ENCODE results near the gene ARHGAP45.

Gene ARHGAP45

GRCh38 chr19:1073063-1073955 lies 6.3 kb downstream of the ARHGAP45 start:
- no peak for DNase-seq

DNA sequence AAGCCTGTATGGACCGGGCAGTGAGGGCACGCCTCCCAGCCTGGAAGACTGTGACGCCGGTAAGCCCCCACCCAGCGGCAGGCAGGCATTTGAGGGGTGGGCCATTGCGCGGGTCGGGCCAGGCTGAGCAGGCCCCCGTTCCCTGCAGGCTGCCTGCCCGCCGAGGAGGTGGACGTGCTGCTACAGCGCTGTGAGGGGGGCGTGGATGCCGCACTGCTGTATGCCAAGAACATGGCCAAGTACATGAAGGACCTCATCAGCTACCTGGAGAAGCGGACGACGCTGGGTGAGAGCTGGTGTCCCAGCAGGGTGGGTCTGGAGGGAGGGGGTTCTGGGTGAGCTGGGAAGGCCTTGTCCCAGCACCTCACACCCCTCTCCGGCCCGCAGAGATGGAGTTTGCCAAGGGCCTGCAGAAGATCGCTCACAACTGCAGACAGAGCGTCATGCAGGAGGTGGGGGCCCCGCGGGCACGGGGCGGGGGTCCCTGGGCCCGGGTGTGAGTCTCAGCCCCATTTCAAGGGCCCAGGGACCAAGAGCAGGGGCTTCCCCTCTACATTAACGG lies 7.1 kb downstream of the ARHGAP45 start:
- no peak for DNase-seq

- DNase-seq: peak; percentile 91 to 92
Measured at GRCh38 chr19:1074544-1075283, 7.7 kb downstream of the ARHGAP45 start.

- no peak for DNase-seq
Measured at GRCh38 chr19:1076046-1076386, 9.0 kb downstream of the ARHGAP45 start.

- peak; percentile 89 to 93 for DNase-seq
Measured at GRCh38 chr19:1076951-1077350, 10.0 kb downstream of the ARHGAP45 start.

- no peak for DNase-seq
Measured at GRCh38 chr19:1079566-1080111, 12.7 kb downstream of the ARHGAP45 start.

- DNase-seq: no peak
Measured at GRCh38 chr19:1080360-1081161, 13.6 kb downstream of the ARHGAP45 start.

GRCh38 chr19:1081301-1082164 lies 14.6 kb downstream of the ARHGAP45 start:
- DNase-seq: no peak

DNA sequence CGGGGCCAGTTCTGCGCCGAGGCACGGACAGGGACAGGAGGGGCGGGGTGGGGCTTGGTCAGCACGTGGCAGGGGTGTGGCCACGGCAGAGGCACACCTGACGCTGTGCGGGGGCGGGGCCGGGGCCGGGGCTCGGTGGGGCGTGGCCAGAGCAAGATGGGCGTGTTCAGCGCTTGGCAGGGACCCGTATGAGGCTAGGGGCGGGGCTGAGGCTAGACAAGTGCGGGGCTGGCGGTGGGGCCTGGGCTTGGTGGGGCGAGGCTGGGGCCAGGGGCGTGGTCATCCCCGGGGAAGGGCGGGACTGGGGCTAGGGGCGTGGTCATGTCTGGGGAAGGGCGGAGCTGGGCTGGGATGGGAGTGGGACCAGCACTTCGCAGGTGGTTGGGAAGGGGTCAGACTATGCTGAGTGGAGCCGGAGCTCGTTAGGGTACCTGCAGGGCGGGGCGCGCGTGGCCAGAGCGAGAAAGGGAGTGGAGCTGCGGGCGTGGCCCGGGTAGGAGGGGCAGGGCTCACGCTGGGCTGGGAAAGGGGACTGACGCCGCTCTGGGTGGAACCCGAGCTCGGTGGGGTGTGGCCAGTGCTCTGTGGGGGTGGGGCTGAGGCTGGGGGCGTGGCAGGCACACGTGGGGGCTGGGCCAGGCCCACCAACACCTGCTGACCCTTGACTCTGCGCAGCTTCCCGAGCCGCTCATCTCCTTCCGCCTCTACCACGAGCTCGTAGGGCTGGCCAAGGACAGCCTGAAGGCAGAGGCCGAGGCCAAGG lies 15.4 kb downstream of the ARHGAP45 start:
- peak; percentile 69 to 70 for DNase-seq

DNA sequence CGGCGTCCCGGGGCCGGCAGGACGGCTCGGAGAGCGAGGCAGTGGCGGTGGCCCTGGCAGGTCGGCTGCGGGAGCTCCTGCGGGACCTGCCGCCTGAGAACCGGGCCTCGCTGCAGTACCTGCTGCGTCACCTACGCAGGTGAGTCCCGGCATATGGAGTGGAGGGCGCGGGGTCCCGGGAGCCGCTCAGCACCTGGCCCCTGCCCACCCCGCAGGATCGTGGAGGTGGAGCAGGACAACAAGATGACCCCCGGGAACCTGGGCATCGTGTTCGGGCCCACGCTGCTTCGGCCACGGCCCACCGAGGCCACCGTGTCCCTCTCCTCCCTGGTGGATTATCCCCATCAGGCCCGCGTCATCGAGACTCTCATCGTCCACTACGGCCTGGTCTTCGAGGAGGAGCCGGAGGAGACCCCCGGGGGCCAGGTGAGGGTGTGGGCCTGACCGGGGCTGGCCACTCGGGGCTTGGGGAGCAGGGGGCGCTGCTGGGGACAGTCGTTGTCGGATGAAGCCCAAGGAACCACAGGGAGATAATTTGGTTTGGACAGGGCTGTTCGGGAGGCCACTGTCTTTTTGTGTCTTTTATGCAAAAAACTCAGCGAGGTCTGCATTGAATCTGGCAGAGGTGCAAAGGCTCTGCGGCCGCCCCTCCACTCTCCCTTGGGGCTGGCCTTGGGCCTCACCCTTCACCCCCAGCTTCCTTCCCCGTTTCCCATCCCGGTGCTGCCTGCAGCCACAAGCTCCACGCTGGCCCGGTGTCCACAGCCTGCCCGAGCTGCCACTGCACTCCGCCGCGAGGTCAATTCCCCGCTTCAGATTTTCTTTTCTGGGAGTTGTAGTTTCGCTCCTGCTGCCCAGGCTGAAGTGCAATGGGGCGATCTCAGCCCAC lies 16.2 kb downstream of the ARHGAP45 start:
- DNase-seq: no peak

DNA sequence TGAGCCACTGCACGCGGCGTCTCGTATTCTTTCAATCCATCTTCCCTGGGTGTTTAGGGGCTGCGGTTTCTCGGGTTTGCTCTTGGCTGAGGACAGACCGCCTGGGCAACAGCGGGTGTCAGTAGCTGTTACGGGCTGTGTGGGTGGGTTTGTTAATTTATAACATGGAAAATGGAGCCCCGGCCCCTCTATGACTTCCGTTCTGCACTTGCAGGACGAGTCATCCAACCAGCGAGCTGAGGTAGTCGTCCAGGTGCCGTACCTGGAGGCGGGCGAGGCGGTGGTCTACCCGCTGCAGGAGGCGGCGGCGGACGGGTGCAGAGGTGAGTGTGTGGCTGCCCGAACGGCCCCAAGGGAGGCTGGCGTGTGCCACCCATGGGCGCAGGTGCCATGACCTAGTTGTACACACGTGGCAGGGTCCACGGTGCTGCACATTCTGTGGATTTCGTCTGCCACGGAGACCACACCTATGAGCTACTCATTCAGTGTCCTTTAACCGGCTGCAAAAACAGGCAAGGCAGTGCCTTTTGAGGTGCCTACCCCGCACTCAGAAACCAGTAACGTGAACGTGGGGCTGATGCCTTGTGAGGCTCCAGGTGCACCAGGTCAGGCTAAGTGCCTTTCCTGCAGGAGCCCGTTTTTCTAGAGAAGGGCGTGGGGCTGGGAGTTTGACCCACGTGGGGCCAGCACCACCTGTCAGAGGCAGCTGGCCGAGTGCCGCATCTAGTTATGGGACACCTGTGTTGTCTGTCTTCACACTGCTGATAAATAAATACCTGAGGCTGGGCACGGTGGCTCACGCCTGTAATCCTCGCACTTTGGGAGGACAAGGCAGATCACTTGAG lies 17.3 kb downstream of the ARHGAP45 start:
- DNase-seq: no peak

DNA sequence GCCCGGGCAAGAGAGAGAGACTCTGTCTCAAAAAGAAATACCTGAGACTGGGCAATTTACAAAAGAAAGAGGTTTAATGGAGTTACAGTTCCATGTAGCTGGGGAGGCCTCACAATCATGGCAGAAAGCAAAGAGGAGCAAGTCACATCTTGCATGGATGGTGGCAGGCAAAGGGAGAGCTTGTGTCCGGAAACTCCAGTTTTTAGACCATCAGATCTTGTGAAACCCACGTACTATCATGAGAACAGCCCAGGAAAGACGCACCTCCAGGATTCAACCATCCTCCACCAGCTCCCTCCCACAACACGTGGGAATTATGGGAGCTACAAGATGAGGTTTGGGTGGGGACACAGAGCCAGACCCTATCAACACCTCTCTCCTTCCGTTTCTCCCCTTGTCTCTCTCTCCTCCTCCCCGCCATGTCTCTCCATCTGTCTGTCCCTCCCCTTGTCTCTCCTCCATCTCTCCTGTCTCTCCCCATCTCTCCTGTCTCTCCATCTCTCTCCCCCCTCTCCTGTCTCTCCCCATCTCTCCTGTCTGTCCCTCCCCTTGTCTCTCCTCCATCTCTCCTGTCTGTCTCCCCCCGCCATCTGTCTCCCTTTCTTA lies 18.2 kb downstream of the ARHGAP45 start:
- DNase-seq: no peak

GRCh38 chr19:1085676-1086442 lies 18.9 kb downstream of the ARHGAP45 start:
- DNase-seq: no peak

DNA sequence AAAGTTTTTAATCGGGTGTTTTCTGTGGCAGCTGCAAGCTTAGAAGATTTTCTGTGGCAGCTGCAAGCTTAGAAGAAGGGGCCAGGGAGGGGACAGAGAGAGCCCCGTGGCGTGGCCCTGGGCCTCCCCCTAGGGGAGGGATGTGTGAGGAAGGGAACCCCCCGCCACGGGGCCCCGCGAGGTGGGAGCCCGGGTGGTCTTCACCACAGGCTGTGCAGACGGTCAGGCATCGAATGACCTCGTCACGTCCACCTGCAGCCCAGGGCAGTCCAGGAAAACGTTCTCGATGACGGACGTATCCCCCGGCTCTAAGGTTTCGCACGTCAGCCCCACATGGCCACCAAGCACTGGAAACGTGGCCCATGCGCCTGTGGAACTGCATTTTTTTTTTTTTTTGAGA lies 19.6 kb downstream of the ARHGAP45 start:
- no peak for DNase-seq

DNA sequence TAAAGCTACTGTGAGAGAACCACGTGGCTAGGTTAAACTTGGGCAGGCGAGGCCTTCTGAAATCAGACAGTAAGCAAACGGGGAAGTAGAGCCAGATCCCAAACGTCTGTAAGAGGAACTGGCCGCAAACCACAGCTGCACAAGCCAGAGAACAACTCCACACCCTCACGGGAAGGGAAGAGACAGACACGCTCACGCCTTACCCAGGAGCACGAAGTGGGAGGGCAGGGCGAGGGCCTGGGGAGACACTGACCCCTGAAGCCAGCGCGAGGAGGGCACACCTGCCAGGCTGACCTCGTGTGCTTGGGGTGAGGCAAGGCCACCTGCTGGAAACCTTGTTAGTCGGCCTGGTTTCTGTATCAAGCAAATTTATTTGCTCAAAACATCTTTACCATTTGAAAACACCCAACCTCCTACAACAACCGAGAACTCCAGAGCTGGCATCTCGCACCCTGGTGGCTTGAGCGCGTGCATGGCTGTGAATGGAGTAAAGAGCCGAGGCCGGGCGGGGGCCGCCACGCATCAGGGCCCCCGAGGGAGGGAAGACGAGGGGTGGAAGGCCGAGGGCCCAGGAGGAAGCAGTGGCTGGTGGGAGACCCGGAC lies 20.9 kb downstream of the ARHGAP45 start:
- DNase-seq: no peak

DNA sequence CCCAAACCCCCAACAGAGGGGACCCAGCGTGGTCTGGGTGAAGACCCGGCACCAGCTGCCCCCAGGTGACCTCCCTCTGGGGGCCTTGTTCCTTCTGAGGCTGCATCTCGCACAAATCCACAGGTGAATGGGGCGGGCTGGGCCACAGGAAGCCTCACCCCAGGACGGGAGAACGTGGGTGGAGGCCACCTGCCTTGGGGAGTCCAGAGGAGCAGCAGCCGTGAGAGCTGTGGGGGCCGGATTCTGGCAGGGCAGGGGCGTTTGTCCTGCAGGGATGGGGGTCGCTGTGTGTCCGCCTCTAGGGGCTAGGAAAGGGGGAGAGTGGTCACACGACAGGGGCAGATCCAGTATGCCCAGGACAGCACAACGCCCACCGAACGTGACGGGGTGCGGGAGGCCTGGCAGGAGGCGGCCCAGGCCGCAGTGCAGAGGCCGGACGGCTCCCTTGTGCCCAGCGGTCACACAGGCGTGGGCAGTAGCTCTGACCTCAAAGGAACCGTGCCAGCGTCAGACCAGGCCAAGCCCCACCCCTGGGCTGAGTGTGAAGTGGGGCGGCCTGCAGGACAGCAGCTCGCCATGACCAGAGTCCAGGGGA lies 21.5 kb downstream of the ARHGAP45 start:
- DNase-seq: no peak

Data from activated CD4-positive, alpha-beta T cell treated with anti-CD3 and anti-CD28 coated beads, Interleukin-2, amount 50 U/mL, for 4 hours (primary cell).